Fibroblast of mammary gland (primary cell): ENCODE results near the gene SLC44A5.
"Not testable (repeated sequence)": the region's sequence is repeated elsewhere in the genome, so short reads cannot be mapped to it uniquely, and the experiment has no call there.

ENCODE experiments used
- DNase-seq: peaks from one replicate; pipeline ENCODE4 v3.0.0-alpha.2; 2010; ENCODE audit warnings: low read depth
- H3K4me3 ChIP-seq: 2 replicates; pipeline ENCODE4 v1.5.1; 2011; ENCODE audit warnings: low read depth, mild to moderate bottlenecking, low read length, moderate library complexity; ENCODE audit not compliant: control insufficient read depth
- CTCF ChIP-seq: conservative IDR thresholded peaks from 2 replicates; pipeline ENCODE4 v1.5.1; 2011; ENCODE audit warnings: low read depth, low read length, inconsistent platforms; ENCODE audit not compliant: control insufficient read depth, insufficient read depth

The SLC44A5 gene

GRCh38 chr1:75614399-75614756 is 3.5 kb upstream of the SLC44A5 start:
- H3K4me3 ChIP-seq: no peak overlapping the region
- DNase-seq: no peak
- no peak for TF ChIP-seq CTCF

GRCh38 chr1:75613916-75614315 is 3.0 kb upstream of the SLC44A5 start:
- no peak overlapping the region for H3K4me3 ChIP-seq
- DNase-seq: no peak
- no peak for TF ChIP-seq CTCF

GRCh38 chr1:75612976-75613375 is 2.1 kb upstream of the SLC44A5 start:
- TF ChIP-seq CTCF: no peak
- no peak for DNase-seq
- H3K4me3 ChIP-seq: no peak overlapping the region

GRCh38 chr1:75602486-75602885 is 8.4 kb downstream of the SLC44A5 start:
- no peak for TF ChIP-seq CTCF
- DNase-seq: no peak
- H3K4me3 ChIP-seq: no peak overlapping the region

GRCh38 chr1:75600781-75601180 is 10.1 kb downstream of the SLC44A5 start:
- no peak for DNase-seq
- TF ChIP-seq CTCF: no peak
- no peak overlapping the region for H3K4me3 ChIP-seq

- TF ChIP-seq CTCF: no peak
- no peak overlapping the region for H3K4me3 ChIP-seq
- no peak for DNase-seq
Measured at GRCh38 chr1:75594327-75594726, 16.6 kb downstream of the SLC44A5 start.

- DNase-seq, H3K4me3 ChIP-seq: not testable (repeated sequence)
Measured at GRCh38 chr1:75593457-75593856, 17.5 kb downstream of the SLC44A5 start.
